ENCODE results near the gene CTCFL.
A peak's percentile ranks its signal among the peaks of the same experiment; 100 is the strongest.
"Not testable (repeated sequence)": the region's sequence is repeated elsewhere in the genome, so short reads cannot be mapped to it uniquely, and the experiment has no call there.

Gene CTCFL

GRCh38 chr20:57505979-57506378, 19.0 kb downstream of the CTCFL start:
- DNase-seq = peak; percentile 47

- DNase-seq = no peak
Measured at GRCh38 chr20:57504411-57504810, 20.5 kb downstream of the CTCFL start.

- DNase-seq = no peak
Measured at GRCh38 chr20:57503035-57503658, 21.8 kb downstream of the CTCFL start.

GRCh38 chr20:57502336-57502700, 22.6 kb downstream of the CTCFL start:
- no peak for DNase-seq

GRCh38 chr20:57501461-57502335, 23.2 kb downstream of the CTCFL start:
- DNase-seq = no peak

GRCh38 chr20:57500962-57501361, 24.0 kb downstream of the CTCFL start:
- no peak for DNase-seq

GRCh38 chr20:57500235-57500634, 24.7 kb downstream of the CTCFL start:
- no peak for DNase-seq

GRCh38 chr20:57499676-57500075, 25.3 kb downstream of the CTCFL start:
- DNase-seq = peak; percentile 39

GRCh38 chr20:57498425-57499400, 26.2 kb downstream of the CTCFL start:
- DNase-seq = peak; percentile 47

GRCh38 chr20:57496592-57496991, 28.3 kb downstream of the CTCFL start:
- no peak for DNase-seq

- DNase-seq = no peak
Measured at GRCh38 chr20:57495978-57496377, 29.0 kb downstream of the CTCFL start.

- DNase-seq = no peak
Measured at GRCh38 chr20:57493091-57493615, 31.8 kb downstream of the CTCFL start.

GRCh38 chr20:57491373-57491772, 33.6 kb downstream of the CTCFL start:
- DNase-seq = no peak

- not testable (repeated sequence) for DNase-seq
Measured at GRCh38 chr20:57488277-57488676, 36.7 kb downstream of the CTCFL start.

GRCh38 chr20:57485770-57486169, 39.2 kb downstream of the CTCFL start:
- DNase-seq = no peak

GRCh38 chr20:57484772-57485171, 40.2 kb downstream of the CTCFL start:
- DNase-seq = no peak

- no peak for DNase-seq
Measured at GRCh38 chr20:57483287-57484050, 41.5 kb downstream of the CTCFL start.

- no peak for DNase-seq
Measured at GRCh38 chr20:57482796-57483195, 42.1 kb downstream of the CTCFL start.

GRCh38 chr20:57482148-57482547, 42.8 kb downstream of the CTCFL start:
- no peak for DNase-seq

- DNase-seq = no peak
Measured at GRCh38 chr20:57481281-57481711, 43.6 kb downstream of the CTCFL start.

- DNase-seq = no peak
Measured at GRCh38 chr20:57480444-57481160, 44.3 kb downstream of the CTCFL start.

All from NCI-H2171 treated with DMSO at 0.1 percent for 48 hours (cell line).